H1 (cell line): Measurements from ENCODE around the gene PC.

ENCODE experiments used
- BACH1 ChIP-seq: IDR thresholded peaks from 2 replicates; pipeline ENCODE4 v1.6.1; 2012; ENCODE audit warnings: low read length, improper control_type of control experiment
- CEBPB ChIP-seq: IDR thresholded peaks from 2 replicates; pipeline ENCODE4 v1.6.1; 2012; ENCODE audit warnings: low read depth, low read length
- E2F6 ChIP-seq: IDR thresholded peaks from 2 replicates; pipeline ENCODE4 v1.6.1; 2012; ENCODE audit warnings: inconsistent platforms

GRCh38 chr11:66970371-66970806, 12.2 kb upstream of the PC start:
- TF ChIP-seq E2F6 (no peak), BACH1 (no peak), CEBPB (no peak)
